Tracheal epithelial cell (primary cell): ENCODE data around the gene SLC13A1. TPM values are rescaled to one million over a fixed set of nuclear protein-coding genes. Genes with fewer than 3 reads are reported as not detected.

Experiments
- total RNA-seq: library from RNA; depleted of rRNA; stranded (reverse); fragments of >200 nt; gene quantifications from 2 replicates; pipeline ENCODE4 v1.2.1, GENCODE V29; 2014

The SLC13A1 gene
- not detected in 2 replicates for total RNA-seq

GRCh38 chr7:123199883-123200282 is at the start of gene SLC13A1:
SLC13A1 (minus strand) TSS chr7:123199969; CDS start chr7:123199946, 23 bp downstream.

Other genes starting within 250 kb of the SLC13A1 start
- not detected in 2 replicates for gene TAS2R16, start 204.3 kb downstream of the SLC13A1 start, total RNA-seq